Mesenchymal stem cell (in vitro differentiated cells and primary cell): ENCODE results near the gene SRP68.

Experiments
- DNase-seq: peaks from one replicate; pipeline ENCODE4 v3.0.0-alpha.2; 2013
- H2AFZ ChIP-seq: one replicate; pipeline ENCODE4 v1.6.1; 2013; ENCODE audit warnings: low read depth, mild to moderate bottlenecking, control low read depth, inconsistent platforms, low read length, moderate library complexity
- H2AK5ac ChIP-seq: 2 replicates; pipeline ENCODE4 v1.6.1; 2013; ENCODE audit warnings: low read length, moderate library complexity, mild to moderate bottlenecking, inconsistent platforms; ENCODE audit not compliant: severe bottlenecking
- H2BK120ac ChIP-seq: one replicate; pipeline ENCODE4 v1.6.1; 2013; ENCODE audit warnings: low read depth, mild to moderate bottlenecking, inconsistent platforms, low read length, moderate library complexity
- H2BK12ac ChIP-seq, 2 experiments: one replicate each; pipeline ENCODE4 v1.6.1; 2013; ENCODE audit warnings: inconsistent platforms in 2 of 2, low read length in 2 of 2, mild to moderate bottlenecking in 2 of 2, moderate library complexity in 2 of 2, control low read depth in 1 of 2
- H2BK15ac ChIP-seq: one replicate; pipeline ENCODE4 v1.6.1; 2013; ENCODE audit warnings: mild to moderate bottlenecking, low read depth, inconsistent platforms; ENCODE audit not compliant: poor library complexity, severe bottlenecking
- H2BK5ac ChIP-seq: 2 replicates; pipeline ENCODE4 v1.6.1; 2013; ENCODE audit warnings: low read depth, mild to moderate bottlenecking, low read length, control low read depth, inconsistent platforms; ENCODE audit not compliant: poor library complexity, severe bottlenecking
- H3K14ac ChIP-seq, 2 experiments: one replicate each; pipeline ENCODE4 v1.6.1; 2013; ENCODE audit warnings: inconsistent platforms in 2 of 2, low read length in 2 of 2, control low read depth in 1 of 2, mild to moderate bottlenecking in 1 of 2, moderate library complexity in 1 of 2
- H3K18ac ChIP-seq, 2 experiments: one replicate each; pipeline ENCODE4 v1.6.1; 2013; ENCODE audit warnings: inconsistent platforms in 2 of 2, low read length in 2 of 2, control low read depth in 1 of 2, low read depth in 1 of 2, mild to moderate bottlenecking in 1 of 2
- H3K23ac ChIP-seq, 2 experiments: one replicate each; pipeline ENCODE4 v1.6.1; 2013; ENCODE audit warnings: inconsistent platforms in 2 of 2, low read length in 2 of 2, mild to moderate bottlenecking in 2 of 2, moderate library complexity in 2 of 2, control low read depth in 1 of 2
- H3K27ac ChIP-seq: 2 replicates; pipeline ENCODE4 v1.5.1; 2013; ENCODE audit warnings: mild to moderate bottlenecking, moderate library complexity, low read length, control low read depth, inconsistent platforms; ENCODE audit not compliant: poor library complexity, severe bottlenecking
- H3K27me3 ChIP-seq, 2 experiments: 2 replicates each; pipeline versions ENCODE4 v1.6.1 to v1.7.0; 2013; ENCODE audit warnings: low read length in 2 of 2, mild to moderate bottlenecking in 2 of 2, moderate library complexity in 2 of 2, control low read depth in 1 of 2, inconsistent platforms in 1 of 2; ENCODE audit not compliant: control insufficient read depth in 1 of 2, insufficient read depth in 1 of 2
- H3K36me3 ChIP-seq, 2 experiments: 2 replicates each; pipeline versions ENCODE4 v1.6.1 to v1.7.0; 2013; ENCODE audit warnings: low read length in 2 of 2, control low read depth in 1 of 2, inconsistent platforms in 1 of 2, low read depth in 1 of 2, mild to moderate bottlenecking in 1 of 2; ENCODE audit not compliant: insufficient read depth in 2 of 2, control insufficient read depth in 1 of 2
- H3K4ac ChIP-seq, 2 experiments: one replicate each; pipeline ENCODE4 v1.6.1; 2013; ENCODE audit warnings: inconsistent platforms in 2 of 2, low read length in 2 of 2, mild to moderate bottlenecking in 2 of 2, moderate library complexity in 2 of 2, control low read depth in 1 of 2, low read depth in 1 of 2
- H3K4me1 ChIP-seq: 2 replicates; pipeline ENCODE4 v1.6.1; 2013; ENCODE audit warnings: low read depth, low read length, control low read depth; ENCODE audit not compliant: control insufficient read depth, insufficient read depth
- H3K4me2 ChIP-seq: 2 replicates; pipeline ENCODE4 v1.6.1; 2013; ENCODE audit warnings: low read length, mild to moderate bottlenecking, inconsistent platforms; ENCODE audit not compliant: poor library complexity, severe bottlenecking
- H3K4me3 ChIP-seq, 2 experiments: 2 replicates each; pipeline versions ENCODE4 v1.5.1 to v1.7.0; 2013; ENCODE audit warnings: low read length in 2 of 2, mild to moderate bottlenecking in 2 of 2, control low read depth in 1 of 2, low read depth in 1 of 2; ENCODE audit not compliant: insufficient read depth in 1 of 2
- H3K79me1 ChIP-seq: replicated peaks from 2 replicates; pipeline ENCODE4 v1.6.1; 2013; ENCODE audit warnings: mild to moderate bottlenecking, control low read depth, low read length, inconsistent platforms; ENCODE audit not compliant: poor library complexity, severe bottlenecking
- H3K9ac ChIP-seq: 2 replicates; pipeline ENCODE4 v1.7.0; 2013; ENCODE audit warnings: mild to moderate bottlenecking, low read length, moderate library complexity
- H3K9me3 ChIP-seq: 2 replicates; pipeline ENCODE4 v1.7.0; 2013; ENCODE audit warnings: mild to moderate bottlenecking, low read length; ENCODE audit not compliant: control insufficient read depth
- H4K8ac ChIP-seq: one replicate; pipeline ENCODE4 v1.6.1; 2013; ENCODE audit warnings: inconsistent platforms, mild to moderate bottlenecking, low read length, moderate library complexity
- H4K91ac ChIP-seq: one replicate; pipeline ENCODE4 v1.6.1; 2013; ENCODE audit warnings: mild to moderate bottlenecking, low read length, inconsistent platforms
- WGBS: methylation state at CpG from one replicate; pipeline ENCODE4 v1.1.7; 2013; ENCODE audit warnings: mixed read lengths; 5-methylcytosine and 5-hydroxymethylcytosine counted together

The SRP68 gene

GRCh38 chr17:76022973-76023899 lies 49.1 kb downstream of the SRP68 start:
- Histone ChIP-seq H3K14ac (no peak overlapping the region), H3K9ac (no peak overlapping the region), H3K36me3 (no peaks in the 10 kb centered on the region), H3K9me3 (no peaks in the 10 kb centered on the region), H4K8ac (no peak overlapping the region), H2BK15ac (peak overlapping the region; percentile 49), H2BK12ac (no peak overlapping the region), H3K23ac (no peak overlapping the region), H3K4me3 (no peak overlapping the region), H3K18ac (no peak overlapping the region), H3K27ac (no peak overlapping the region), H2BK5ac (no peak overlapping the region), H2AK5ac (no peak overlapping the region), H3K79me1 (no peaks in the 10 kb centered on the region), H3K4ac (no peak overlapping the region), H3K27me3 (peaks cover 0 to 52% of the 10 kb centered on the region in 2 experiments), H3K4me2 (no peak overlapping the region), H4K91ac (no peak overlapping the region), H3K4me1 (peaks cover 16% of the 10 kb centered on the region), H2BK120ac (no peak overlapping the region), H2AFZ (no peak overlapping the region)
- WGBS, result 89% methylated on average over 27 of the region's 28 CpGs
- DNase-seq, result no peak

DNA sequence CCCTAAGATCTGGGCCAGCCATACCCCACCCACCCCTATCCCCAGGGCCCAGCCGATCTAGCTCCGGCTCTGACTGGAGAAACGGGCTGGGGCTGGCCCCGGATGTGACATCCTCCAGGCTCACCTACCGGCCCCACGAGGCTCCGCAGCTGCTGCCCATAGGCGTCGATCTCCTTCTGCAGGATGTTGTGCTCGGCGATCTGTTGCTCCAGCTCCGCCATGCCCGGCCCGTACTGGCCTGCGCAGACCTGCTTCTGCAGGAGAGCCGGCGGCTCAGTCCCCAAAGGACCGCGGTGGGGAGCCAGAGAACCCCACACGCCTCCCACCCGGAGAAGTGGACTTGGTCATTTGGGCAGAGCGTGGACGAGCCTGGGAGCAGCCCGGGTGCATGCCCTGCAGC lies 50.0 kb downstream of the SRP68 start:
- no peak overlapping the region for H2AFZ ChIP-seq
- H2BK15ac ChIP-seq, result no peak overlapping the region
- H3K18ac ChIP-seq, result no peak overlapping the region
- H3K9me3 ChIP-seq, result no peaks in the 10 kb centered on the region
- no peak overlapping the region for H3K23ac ChIP-seq
- H2AK5ac ChIP-seq, result no peak overlapping the region
- H3K4ac ChIP-seq, result no peak overlapping the region
- H3K36me3 ChIP-seq, result no peaks in the 10 kb centered on the region
- H3K27me3 ChIP-seq, result peaks cover 0 to 57% of the 10 kb centered on the region in 2 experiments
- H3K4me2 ChIP-seq, result no peak overlapping the region
- H2BK12ac ChIP-seq, result no peak overlapping the region
- no peak overlapping the region for H4K8ac ChIP-seq
- 89% methylated on average over 24 of the region's 24 CpGs for WGBS
- H2BK120ac ChIP-seq, result no peak overlapping the region
- no peak overlapping the region for H4K91ac ChIP-seq
- no peak overlapping the region for H3K27ac ChIP-seq
- no peak overlapping the region for H3K4me3 ChIP-seq
- H3K14ac ChIP-seq, result no peak overlapping the region
- peaks cover 14% of the 10 kb centered on the region for H3K4me1 ChIP-seq
- no peak overlapping the region for H3K9ac ChIP-seq
- no peak for DNase-seq
- H3K79me1 ChIP-seq, result no peaks in the 10 kb centered on the region
- no peak overlapping the region for H2BK5ac ChIP-seq

- Histone ChIP-seq H2BK15ac (no peak overlapping the region), H2BK5ac (no peak overlapping the region), H3K18ac (no peak overlapping the region), H2BK12ac (no peak overlapping the region), H3K9me3 (no peaks in the 10 kb centered on the region), H2AK5ac (no peak overlapping the region), H3K4me3 (no peak overlapping the region), H3K4ac (no peak overlapping the region), H3K14ac (no peak overlapping the region), H3K79me1 (no peaks in the 10 kb centered on the region), H4K8ac (no peak overlapping the region), H2AFZ (no peak overlapping the region), H3K9ac (no peak overlapping the region), H3K36me3 (no peaks in the 10 kb centered on the region), H3K4me1 (peaks cover 13% of the 10 kb centered on the region), H2BK120ac (no peak overlapping the region), H3K27ac (no peak overlapping the region), H3K4me2 (no peak overlapping the region), H4K91ac (no peak overlapping the region), H3K27me3 (peaks cover 0 to 66% of the 10 kb centered on the region in 2 experiments), H3K23ac (no peak overlapping the region)
- no peak for DNase-seq
- 69% methylated on average over 6 of the region's 6 CpGs for WGBS
Observed at GRCh38 chr17:76019833-76020467, 52.4 kb downstream of the SRP68 start.

DNA sequence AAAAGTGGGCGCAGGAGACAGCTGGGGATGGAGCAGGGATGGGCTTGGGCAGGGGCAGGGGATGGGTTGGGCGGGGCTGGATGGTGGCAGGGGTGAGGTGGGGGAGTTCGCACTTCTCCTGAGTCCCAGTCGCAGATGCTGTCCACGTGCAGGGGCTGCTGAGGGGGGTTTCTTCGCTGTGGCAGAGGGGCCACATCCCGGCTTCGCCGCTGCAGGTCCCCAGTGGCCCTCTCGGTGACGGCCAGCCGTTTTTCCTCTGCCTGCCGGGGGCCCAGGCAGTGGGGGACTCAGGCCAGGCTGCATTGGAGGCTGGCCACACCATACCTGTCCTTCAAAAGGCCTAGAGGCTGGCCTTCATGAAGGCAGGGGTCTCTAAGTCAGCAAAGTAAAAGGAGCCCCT lies 53.5 kb downstream of the SRP68 start:
- H3K4me3 ChIP-seq, result no peak overlapping the region
- WGBS, result 90% methylated on average over 13 of the region's 13 CpGs
- no peaks in the 10 kb centered on the region for H3K36me3 ChIP-seq
- H3K79me1 ChIP-seq, result no peaks in the 10 kb centered on the region
- H3K9me3 ChIP-seq, result no peaks in the 10 kb centered on the region
- H3K27ac ChIP-seq, result no peak overlapping the region
- no peak overlapping the region for H3K4me2 ChIP-seq
- no peak overlapping the region for H3K14ac ChIP-seq
- no peak overlapping the region for H2BK120ac ChIP-seq
- H2BK15ac ChIP-seq, result no peak overlapping the region
- no peak overlapping the region for H3K18ac ChIP-seq
- H2AK5ac ChIP-seq, result no peak overlapping the region
- no peak overlapping the region for H2AFZ ChIP-seq
- no peak overlapping the region for H4K8ac ChIP-seq
- no peak overlapping the region for H3K9ac ChIP-seq
- no peak overlapping the region for H3K23ac ChIP-seq
- H4K91ac ChIP-seq, result no peak overlapping the region
- peaks cover 0 to 69% of the 10 kb centered on the region in 2 experiments for H3K27me3 ChIP-seq
- H3K4me1 ChIP-seq, result peaks cover 18% of the 10 kb centered on the region
- no peak overlapping the region for H2BK5ac ChIP-seq
- no peak overlapping the region for H3K4ac ChIP-seq
- no peak overlapping the region for H2BK12ac ChIP-seq
- no peak for DNase-seq
